ENCODE measurements around the gene LRRC63.
"Not testable (repeated sequence)": the region's sequence is repeated elsewhere in the genome, so short reads cannot be mapped to it uniquely, and the experiment has no call there.

The LRRC63 gene

DNA sequence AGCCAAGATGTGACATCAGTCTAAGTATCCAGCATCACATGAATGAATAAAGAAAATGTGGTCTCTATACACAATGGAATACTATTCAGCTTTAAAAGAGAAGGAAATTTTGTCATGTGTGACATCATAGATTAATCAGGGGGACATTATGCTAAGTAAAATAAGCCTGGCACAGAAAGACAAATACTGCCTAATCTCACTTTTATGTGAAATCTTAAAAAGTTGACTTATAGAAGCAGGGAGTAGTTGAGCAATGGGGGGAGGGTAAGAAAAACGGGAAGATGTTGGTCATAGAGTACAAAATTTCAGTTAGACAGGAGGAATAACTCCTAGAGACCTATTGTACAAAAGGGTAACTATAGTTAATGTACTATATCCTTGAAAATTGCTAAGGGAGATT, 19.3 kb upstream of the LRRC63 start:
- Mint-ChIP-seq H3K27ac (peak overlapping the region; percentile 31), H3K36me3 (ENCODE audit: low read depth) (peaks cover 6% of the 10 kb centered on the region)

DNA sequence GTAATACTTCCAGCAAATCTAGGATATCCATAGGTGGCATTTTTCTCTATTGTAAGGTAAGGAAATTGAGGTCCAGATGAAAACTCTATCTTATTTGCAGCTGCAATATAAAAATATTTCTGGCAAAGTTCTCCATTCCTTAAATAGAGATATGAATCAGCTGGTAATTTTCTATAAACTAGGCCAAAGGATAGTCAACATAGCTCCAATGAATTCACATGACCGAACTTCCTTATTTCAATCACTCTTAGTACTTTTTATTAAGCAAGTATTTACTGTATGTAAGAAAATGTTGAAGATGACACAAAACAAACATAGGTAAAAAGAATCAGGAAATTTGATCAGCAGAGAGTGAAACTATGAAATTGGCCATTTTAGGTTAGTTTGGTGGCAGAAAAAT, 16.7 kb upstream of the LRRC63 start:
- Mint-ChIP-seq H3K27ac (no peak overlapping the region), H3K27me3 (no peaks in the 10 kb centered on the region), H3K4me1 (ENCODE audit: low read depth) (peaks cover 40% of the 10 kb centered on the region), H3K4me3 (no peak overlapping the region), H3K9me3 (peaks cover 8% of the 10 kb centered on the region), H3K36me3 (ENCODE audit: low read depth) (peaks cover 6% of the 10 kb centered on the region)
- intact Hi-C loops (cut with micrococcal nuclease) = no loop called here

More for the DNA sequence above, 19.3 kb upstream of the LRRC63 start:
- Mint-ChIP-seq H3K9me3 (peaks cover 8% of the 10 kb centered on the region), H3K4me1 (ENCODE audit: low read depth) (peaks cover 48% of the 10 kb centered on the region), H3K4me3 (no peak overlapping the region), H3K27me3 (no peaks in the 10 kb centered on the region)
- intact Hi-C loops (cut with micrococcal nuclease) = no loop called here

DNA sequence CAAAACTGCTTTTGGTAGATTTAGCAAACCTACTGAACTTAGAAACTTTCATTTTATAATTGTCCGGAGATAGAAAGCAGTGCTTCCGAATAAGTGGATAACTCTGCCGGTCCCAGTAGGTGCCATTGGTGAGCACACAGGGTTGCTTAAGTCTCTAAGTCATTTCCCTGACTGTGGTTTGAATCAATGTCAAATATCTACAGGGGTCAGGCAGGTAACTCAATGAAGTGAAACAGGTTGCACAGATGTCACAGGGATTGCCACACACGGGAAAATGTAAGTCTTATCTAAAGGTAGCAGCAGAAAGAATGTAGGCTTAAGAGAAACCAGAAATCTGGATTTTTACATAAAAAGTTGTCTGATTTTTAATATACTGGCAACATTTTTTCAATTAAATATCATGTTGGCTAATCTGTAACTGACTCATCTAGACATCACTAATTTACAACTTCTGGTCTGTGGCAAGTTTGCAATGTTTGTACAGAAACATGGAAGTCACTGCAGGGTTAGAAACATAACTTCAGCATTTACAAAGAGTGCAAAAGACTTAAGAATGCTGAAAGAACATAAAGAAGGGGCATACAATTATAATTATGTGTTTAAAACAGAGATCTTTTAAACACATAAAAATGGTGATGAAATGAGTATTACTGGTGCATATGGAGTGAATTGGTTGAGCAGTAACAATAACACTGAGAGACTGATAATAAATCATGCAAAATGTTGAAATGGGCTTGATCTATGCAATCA, 14.3 kb upstream of the LRRC63 start:
- H3K27me3 Mint-ChIP-seq = no peaks in the 10 kb centered on the region

DNA sequence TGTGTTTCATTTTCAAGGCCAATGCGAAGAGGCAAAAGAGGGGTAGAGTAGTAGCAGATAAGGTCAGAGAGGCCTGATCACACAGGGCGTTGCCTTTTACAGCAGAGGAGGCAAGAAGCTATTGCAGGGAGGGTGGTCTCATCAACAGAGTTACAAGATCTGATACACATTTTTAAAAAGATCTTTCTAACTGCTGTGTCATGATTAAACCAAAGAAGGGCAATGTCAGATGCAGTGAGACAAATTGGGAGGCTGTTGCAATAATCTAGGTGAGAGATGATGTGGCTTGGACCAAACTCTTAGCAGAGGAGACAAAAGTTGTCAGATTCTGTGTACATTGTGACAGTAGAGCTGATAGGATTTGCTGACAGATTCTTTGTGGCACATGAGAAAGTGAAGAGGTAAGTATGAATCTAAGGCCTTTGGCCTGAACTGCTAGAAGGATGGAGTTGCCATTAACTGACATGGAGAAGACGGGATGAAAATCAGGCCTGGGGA, 13.0 kb upstream of the LRRC63 start:
- Mint-ChIP-seq H3K9me3 (peaks cover 8% of the 10 kb centered on the region), H3K27me3 (no peaks in the 10 kb centered on the region), H3K27ac (no peak overlapping the region)

More for the DNA sequence above, 14.3 kb upstream of the LRRC63 start:
- H3K9me3 Mint-ChIP-seq = peaks cover 8% of the 10 kb centered on the region
- H3K27ac Mint-ChIP-seq = no peak overlapping the region
- H3K36me3 Mint-ChIP-seq (ENCODE audit: low read depth) = peaks cover 6% of the 10 kb centered on the region
- intact Hi-C loops (cut with micrococcal nuclease) = no loop called here
- H3K4me1 Mint-ChIP-seq (ENCODE audit: low read depth) = peaks cover 31% of the 10 kb centered on the region
- no peak overlapping the region for H3K4me3 Mint-ChIP-seq

DNA sequence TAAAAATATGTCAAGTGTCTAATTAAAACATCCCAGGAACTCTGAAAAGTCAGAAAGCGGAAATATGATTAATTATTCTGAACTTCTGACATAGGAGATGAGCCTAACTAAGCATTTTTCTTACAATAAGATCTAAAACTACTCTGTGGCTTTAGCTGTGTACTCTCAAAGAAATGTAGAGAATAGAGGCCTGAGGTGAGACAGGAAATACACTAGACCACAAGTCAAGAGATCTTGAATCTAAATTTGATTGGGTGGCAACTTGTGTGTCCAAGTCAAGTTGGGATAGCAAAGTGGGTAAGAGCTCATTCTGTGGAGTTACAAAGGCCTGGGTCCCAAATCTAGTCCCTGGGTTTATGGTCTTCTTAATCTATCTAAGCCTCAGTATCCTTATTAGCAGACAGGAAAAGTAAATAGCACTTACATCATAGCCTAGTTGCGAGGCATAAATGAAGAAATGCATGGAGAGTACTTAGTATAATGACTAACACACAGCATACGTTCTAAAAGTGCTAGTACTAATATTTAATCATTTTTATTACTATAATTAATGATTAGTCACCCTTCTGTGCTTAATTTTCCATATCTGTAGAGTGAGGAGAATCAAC, 9.4 kb upstream of the LRRC63 start:
- peak overlapping the region; percentile 53 for H3K27ac Mint-ChIP-seq

More for the DNA sequence above, 13.0 kb upstream of the LRRC63 start:
- Mint-ChIP-seq H3K4me1 (ENCODE audit: low read depth) (peaks cover 33% of the 10 kb centered on the region), H3K4me3 (no peak overlapping the region), H3K36me3 (ENCODE audit: low read depth) (peaks cover 6% of the 10 kb centered on the region)
- intact Hi-C loops (cut with micrococcal nuclease) = no loop called here

DNA sequence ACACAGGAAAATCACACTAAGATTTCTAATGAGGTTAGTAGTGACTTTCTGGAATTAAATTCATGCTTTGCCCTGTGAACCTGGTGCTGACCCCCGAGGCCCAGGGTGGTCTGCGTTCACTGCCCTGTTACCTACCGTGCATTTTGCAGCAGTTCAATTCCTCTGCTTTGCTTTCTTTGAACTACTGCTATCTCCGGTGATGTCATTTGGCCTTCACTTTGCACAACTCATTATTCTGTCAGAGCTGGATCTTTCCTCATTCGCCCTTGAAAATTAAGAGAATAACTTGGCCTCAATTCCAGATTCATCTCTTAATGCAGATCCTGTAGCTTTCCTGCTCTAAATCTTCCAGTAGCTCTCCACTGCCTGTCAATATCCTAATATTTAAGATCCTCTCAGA, 8.8 kb upstream of the LRRC63 start:
- H3K4me1 Mint-ChIP-seq (ENCODE audit: low read depth) = peaks cover 31% of the 10 kb centered on the region

More for the DNA sequence above, 9.4 kb upstream of the LRRC63 start:
- H3K4me3 Mint-ChIP-seq = no peak overlapping the region
- peaks cover 31% of the 10 kb centered on the region for H3K4me1 Mint-ChIP-seq (ENCODE audit: low read depth)
- intact Hi-C loops (cut with micrococcal nuclease) = no loop called here
- no peaks in the 10 kb centered on the region for H3K27me3 Mint-ChIP-seq
- H3K9me3 Mint-ChIP-seq = no peaks in the 10 kb centered on the region
- no peaks in the 10 kb centered on the region for H3K36me3 Mint-ChIP-seq (ENCODE audit: low read depth)

DNA sequence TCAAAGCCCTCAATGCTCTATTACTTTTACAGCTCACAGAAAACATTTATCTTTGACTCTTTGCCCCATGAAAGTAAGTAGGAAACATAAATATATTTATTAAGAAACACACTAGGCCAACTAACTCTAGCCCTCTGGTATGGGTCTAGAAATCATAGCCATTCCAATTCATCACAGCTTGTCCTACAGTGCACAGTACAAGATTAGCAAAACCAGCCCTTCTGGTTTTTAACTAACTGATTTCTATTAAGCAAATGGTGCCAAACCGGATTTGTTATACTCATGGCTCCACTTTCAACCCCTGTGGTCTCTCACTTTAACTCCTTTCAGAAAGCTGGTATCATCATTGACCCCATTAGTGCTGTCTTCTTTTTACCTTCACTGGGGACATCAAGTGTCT, 5.6 kb upstream of the LRRC63 start:
- Mint-ChIP-seq H3K9me3 (no peaks in the 10 kb centered on the region), H3K27ac (no peak overlapping the region), H3K4me1 (ENCODE audit: low read depth) (peaks cover 29% of the 10 kb centered on the region), H3K36me3 (ENCODE audit: low read depth) (peaks cover 3% of the 10 kb centered on the region), H3K4me3 (no peak overlapping the region), H3K27me3 (no peaks in the 10 kb centered on the region)
- intact Hi-C loops (cut with micrococcal nuclease) = no loop called here

More for the DNA sequence above, 8.8 kb upstream of the LRRC63 start:
- no peak overlapping the region for H3K27ac Mint-ChIP-seq
- H3K4me3 Mint-ChIP-seq = no peak overlapping the region
- no peaks in the 10 kb centered on the region for H3K9me3 Mint-ChIP-seq
- intact Hi-C loops (cut with micrococcal nuclease) = no loop called here
- H3K27me3 Mint-ChIP-seq = no peaks in the 10 kb centered on the region
- H3K36me3 Mint-ChIP-seq (ENCODE audit: low read depth) = no peaks in the 10 kb centered on the region

DNA sequence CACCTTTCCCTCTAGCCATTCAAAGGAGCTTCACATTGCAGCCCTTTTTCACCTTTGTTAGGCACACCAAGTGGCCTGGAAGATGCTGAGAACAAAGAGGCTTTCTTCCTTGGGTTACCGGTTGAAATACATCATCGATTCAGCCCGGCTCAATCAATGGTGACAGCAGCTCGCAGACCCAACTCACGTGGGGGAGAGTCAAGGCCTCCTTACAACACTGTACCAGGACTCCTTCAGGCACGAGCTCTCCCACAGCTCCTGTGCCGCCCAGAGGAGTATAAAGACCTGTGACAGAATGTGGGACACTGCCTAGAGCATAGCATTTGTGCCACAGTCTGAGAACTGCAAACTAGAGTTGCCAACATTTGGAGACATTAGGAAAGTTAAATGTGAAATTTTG, 3.9 kb upstream of the LRRC63 start:
- Mint-ChIP-seq H3K9me3 (no peaks in the 10 kb centered on the region), H3K4me3 (no peak overlapping the region), H3K27me3 (no peaks in the 10 kb centered on the region), H3K27ac (no peak overlapping the region), H3K36me3 (ENCODE audit: low read depth) (peaks cover 11% of the 10 kb centered on the region), H3K4me1 (ENCODE audit: low read depth) (peaks cover 23% of the 10 kb centered on the region)
- intact Hi-C loops (cut with micrococcal nuclease) = no loop called here

DNA sequence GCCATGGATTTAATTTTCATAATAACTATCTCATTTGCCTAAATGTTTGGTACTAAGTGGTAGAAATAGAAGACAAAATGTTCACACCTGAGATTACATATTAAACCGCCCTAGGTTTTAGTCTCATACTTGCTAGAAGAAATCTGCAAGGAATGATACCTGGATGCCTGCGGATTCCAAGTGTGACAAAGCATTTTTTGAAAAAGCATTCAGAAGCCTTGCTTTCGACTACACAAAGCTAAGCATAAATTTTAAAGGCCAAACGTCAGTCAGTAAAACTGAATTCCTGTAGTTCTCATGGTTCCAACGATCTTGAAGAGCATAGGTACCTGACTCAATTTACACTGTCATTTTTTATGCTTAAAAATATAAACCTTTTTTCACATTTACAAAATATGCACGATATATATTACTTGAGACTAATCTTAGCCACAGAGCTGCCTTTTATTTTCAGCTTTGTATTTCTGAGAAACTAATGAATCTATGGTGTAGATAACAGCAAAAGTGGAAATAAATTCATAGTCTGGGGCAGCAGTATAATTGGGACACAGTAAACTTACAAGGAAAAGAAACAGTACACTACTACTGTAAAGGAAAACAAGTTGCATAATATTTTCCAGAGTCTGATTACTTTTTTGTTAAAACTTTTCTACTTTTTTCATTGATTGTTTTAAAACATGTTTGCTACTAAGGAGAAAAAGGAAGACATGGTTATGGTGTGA, 1.2 kb upstream of the LRRC63 start:
- H3K4me1 Mint-ChIP-seq (ENCODE audit: low read depth) = peaks cover 35% of the 10 kb centered on the region
- H3K27me3 Mint-ChIP-seq = no peaks in the 10 kb centered on the region
- peaks cover 11% of the 10 kb centered on the region for H3K36me3 Mint-ChIP-seq (ENCODE audit: low read depth)
- peak overlapping the region; percentile 90 for H3K27ac Mint-ChIP-seq
- H3K9me3 Mint-ChIP-seq = no peaks in the 10 kb centered on the region
- peak overlapping the region; percentile 85 for H3K4me3 Mint-ChIP-seq
- intact Hi-C loops (cut with micrococcal nuclease) = loop anchor here (5.0 kb wide), 1 partner anchor 33 kb away; no protein-coding TSS in a partner anchor

DNA sequence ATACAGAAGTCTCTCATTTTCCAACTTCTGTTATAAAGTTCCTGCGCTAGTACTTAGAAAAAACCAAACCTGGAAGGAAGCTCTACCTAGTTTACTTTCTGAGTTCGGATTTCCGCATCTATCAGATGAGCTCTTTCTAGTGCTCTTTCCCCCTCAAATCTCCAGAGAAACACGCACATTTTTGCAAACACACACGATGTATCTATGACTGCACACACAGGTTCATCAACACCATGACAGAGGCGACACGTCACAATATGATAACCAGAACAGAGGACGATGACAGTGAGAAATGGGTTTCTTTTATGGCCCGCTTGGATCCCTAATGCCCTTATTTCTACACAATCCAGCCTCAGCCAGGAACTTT, 629 bp upstream of the LRRC63 start:
- intact Hi-C loops (cut with micrococcal nuclease) = loop anchor here (5.0 kb wide), 1 partner anchor 34 kb away; no protein-coding TSS in a partner anchor
- H3K27ac Mint-ChIP-seq = peak overlapping the region; percentile 90
- H3K36me3 Mint-ChIP-seq (ENCODE audit: low read depth) = peaks cover 11% of the 10 kb centered on the region
- H3K4me3 Mint-ChIP-seq = peak overlapping the region; percentile 85
- no peaks in the 10 kb centered on the region for H3K27me3 Mint-ChIP-seq
- H3K9me3 Mint-ChIP-seq = no peaks in the 10 kb centered on the region
- peaks cover 41% of the 10 kb centered on the region for H3K4me1 Mint-ChIP-seq (ENCODE audit: low read depth)

DNA sequence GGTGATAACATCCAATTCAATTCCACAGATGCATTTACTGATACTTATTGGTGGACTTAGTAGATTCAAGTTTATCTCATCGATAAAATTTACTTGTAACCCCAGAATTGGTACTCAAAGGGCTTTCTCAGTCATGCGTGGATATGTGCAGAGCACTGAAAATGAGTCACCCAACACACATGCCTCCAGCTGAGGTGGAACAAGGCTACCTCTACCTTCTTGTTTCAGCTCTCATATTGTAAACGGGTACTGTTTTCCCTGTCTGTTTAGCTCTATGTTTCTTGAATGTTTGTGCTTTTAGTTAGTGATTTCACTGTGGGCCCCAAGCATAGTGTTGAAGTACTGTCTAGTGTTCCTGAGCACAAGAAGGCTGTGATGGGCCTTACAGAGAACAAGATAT, 1.5 kb downstream of the LRRC63 start:
- Mint-ChIP-seq H3K9me3 (peaks cover 14% of the 10 kb centered on the region), H3K4me3 (no peak overlapping the region), H3K27ac (no peak overlapping the region), H3K4me1 (ENCODE audit: low read depth) (peaks cover 40% of the 10 kb centered on the region), H3K27me3 (no peaks in the 10 kb centered on the region), H3K36me3 (ENCODE audit: low read depth) (peaks cover 23% of the 10 kb centered on the region)
- intact Hi-C loops (cut with micrococcal nuclease) = loop anchor here (5.0 kb wide), 1 partner anchor 36 kb away; no protein-coding TSS in a partner anchor

DNA sequence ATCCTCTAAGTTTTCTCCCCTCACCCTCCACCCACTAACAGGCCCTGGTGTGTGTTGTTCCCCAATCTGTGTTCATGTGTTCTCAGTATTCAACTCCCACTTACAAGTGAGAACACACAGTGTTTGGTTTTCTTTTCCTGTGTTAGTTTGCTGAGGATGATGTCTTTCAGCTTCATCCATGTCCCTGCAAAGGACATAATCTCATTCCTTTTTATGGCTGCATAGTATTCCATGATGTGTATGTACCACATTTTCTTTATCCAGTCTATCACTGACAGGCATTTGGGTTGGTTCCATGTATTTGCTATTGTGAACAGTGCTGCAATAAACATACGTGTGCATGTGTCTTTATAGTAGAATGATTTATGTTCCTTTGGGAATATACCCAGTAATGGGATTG, 3.0 kb downstream of the LRRC63 start:
- not testable (repeated sequence) for H3K27me3 Mint-ChIP-seq, H3K4me3 Mint-ChIP-seq
- H3K9me3 Mint-ChIP-seq = peaks cover 15% of the 10 kb centered on the region
- H3K4me1 Mint-ChIP-seq (ENCODE audit: low read depth) = peaks cover 49% of the 10 kb centered on the region
- intact Hi-C loops (cut with micrococcal nuclease) = loop anchor here (5.0 kb wide), 1 partner anchor 37 kb away; no protein-coding TSS in a partner anchor
- peaks cover 23% of the 10 kb centered on the region for H3K36me3 Mint-ChIP-seq (ENCODE audit: low read depth)
- peak overlapping the region; percentile 45 for H3K27ac Mint-ChIP-seq

DNA sequence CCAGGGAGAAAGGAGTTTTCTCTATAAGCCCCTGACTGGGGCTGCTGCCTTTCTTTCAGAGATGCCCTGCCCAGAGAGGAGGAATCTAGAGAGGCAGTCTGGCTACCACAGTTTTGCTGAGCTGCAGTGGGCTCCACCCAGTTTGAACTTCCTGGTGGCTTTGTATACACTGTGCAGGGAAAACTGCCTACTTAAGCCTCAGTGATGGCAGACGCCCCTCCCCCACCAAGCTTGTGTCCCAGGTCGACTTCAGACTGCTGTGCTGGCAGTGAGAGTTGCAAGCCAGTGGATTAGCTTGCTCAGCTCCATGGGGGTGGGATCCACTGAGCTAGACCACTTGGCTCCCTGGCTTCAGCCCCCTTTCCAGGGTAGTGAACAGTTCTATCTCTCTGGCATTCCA, 8.5 kb downstream of the LRRC63 start:
- H3K4me3 Mint-ChIP-seq; intact Hi-C loops (cut with micrococcal nuclease); H3K27me3 Mint-ChIP-seq: not testable (repeated sequence)
- peaks cover 12% of the 10 kb centered on the region for H3K36me3 Mint-ChIP-seq (ENCODE audit: low read depth)
- H3K4me1 Mint-ChIP-seq (ENCODE audit: low read depth) = peaks cover 41% of the 10 kb centered on the region
- peaks cover 15% of the 10 kb centered on the region for H3K9me3 Mint-ChIP-seq
- H3K27ac Mint-ChIP-seq = peak overlapping the region; percentile 79

DNA sequence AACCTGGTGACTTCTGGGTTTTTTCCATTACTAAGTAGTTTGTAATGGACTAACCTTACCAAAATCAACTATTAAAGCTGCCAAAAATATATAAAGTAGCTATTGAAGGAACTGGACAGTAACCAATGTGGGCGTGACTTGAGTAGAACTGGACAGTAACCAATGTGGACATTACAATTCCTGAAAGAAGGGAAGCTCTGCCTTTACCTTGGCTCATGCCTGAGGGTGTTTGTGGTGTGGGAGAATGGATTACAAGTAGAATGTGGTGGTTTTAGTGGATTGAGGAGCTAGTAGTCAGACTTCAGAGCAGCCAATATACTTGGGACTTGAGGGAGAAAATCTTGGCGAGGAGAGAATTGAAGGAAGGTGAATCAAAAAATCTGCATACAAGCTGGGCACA, 17.5 kb downstream of the LRRC63 start:
- intact Hi-C loops (cut with micrococcal nuclease) = no loop called here
- peaks cover 16% of the 10 kb centered on the region for H3K4me1 Mint-ChIP-seq (ENCODE audit: low read depth)
- peaks cover 29% of the 10 kb centered on the region for H3K9me3 Mint-ChIP-seq
- no peaks in the 10 kb centered on the region for H3K27me3 Mint-ChIP-seq
- H3K36me3 Mint-ChIP-seq (ENCODE audit: low read depth) = peaks cover 12% of the 10 kb centered on the region
- H3K4me3 Mint-ChIP-seq = no peak overlapping the region
- H3K27ac Mint-ChIP-seq = no peak overlapping the region
